GM23338 (cell line): ENCODE results near the gene CMC2.

Source experiments
- CREB1 ChIP-seq: fragments of 250-450 bp; sonication (Bioruptor Pico); IDR thresholded peaks from 2 replicates; pipeline ENCODE4 v1.5.0; 2020; ENCODE audit warnings: low read depth, mild to moderate bottlenecking, moderate library complexity
- CTCF ChIP-seq, 2 experiments: fragments of 200-600 bp in 1 of 2; sonication (generic) in 1 of 2; conservative IDR thresholded peaks; 2 replicates each; pipeline versions ENCODE4 v1.5.1 to v1.6.1; 2016 to 2017; ENCODE audit warnings: antibody characterized with exemption in 2 of 2, low read depth in 2 of 2, mild to moderate bottlenecking in 2 of 2, moderate library complexity in 1 of 2
- EZH2 ChIP-seq: fragments of 200-600 bp; sonication (generic); IDR thresholded peaks from one replicate; pipeline ENCODE4 v1.8.0; 2017; ENCODE audit warnings: antibody characterized with exemption, mild to moderate bottlenecking, low read depth; ENCODE audit not compliant: unreplicated experiment
- EZH2phosphoT487 ChIP-seq: fragments of 200-600 bp; sonication (generic); IDR thresholded peaks from one replicate; pipeline ENCODE4 v1.8.1; 2018; ENCODE audit warnings: antibody characterized with exemption; ENCODE audit not compliant: unreplicated experiment
- JUNB ChIP-seq: IDR thresholded peaks from one replicate; pipeline ENCODE4 v1.6.1; 2016; ENCODE audit warnings: antibody characterized with exemption; ENCODE audit not compliant: unreplicated experiment
- POLR2AphosphoS5 ChIP-seq: IDR thresholded peaks from 2 replicates; pipeline ENCODE4 v1.6.1; 2016; ENCODE audit warnings: antibody characterized with exemption, low read depth
- STAT1 ChIP-seq: IDR thresholded peaks from one replicate; pipeline ENCODE4 v1.6.1; 2016; ENCODE audit warnings: antibody characterized with exemption; ENCODE audit not compliant: unreplicated experiment
- ZNF331 ChIP-seq: fragments of 250-450 bp; sonication (Bioruptor Pico); IDR thresholded peaks from 2 replicates; pipeline ENCODE4 v1.5.0; 2020; ENCODE audit warnings: low read depth, mild to moderate bottlenecking, moderate library complexity

- TF ChIP-seq CTCF (conservative IDR thresholded peaks at IDR 0.05; ENCODE audit: low read depth in 2 of 2) (no peak), CREB1 (CRISPR knock-in tag) (no peak), POLR2AphosphoS5 (no peak), JUNB (no peak), EZH2 (no peak), EZH2phosphoT487 (no peak), STAT1 (no peak), ZNF331 (no peak)
These were observed 37.6 kb downstream of the CMC2 start for GRCh38 chr16:80969114-80969484.
